Tibial nerve (tissue), 4 donors: Measurements from ENCODE around the gene APEX2. TPM values are rescaled to one million over a fixed set of nuclear protein-coding genes. Genes with fewer than 3 reads are reported as not detected.
"Not testable (repeated sequence)": the region's sequence is repeated elsewhere in the genome, so short reads cannot be mapped to it uniquely, and the experiment has no call there.

Experiments used
- DNase-seq, 2 donors: peaks; one replicate each; pipeline ENCODE4 v3.0.0-alpha.2; 2019; ENCODE audit warnings: low spot score in 2 of 2
- H3K27ac ChIP-seq, 4 donors: fragments of 200-600 bp; sonication (generic) in 3 of 4; one replicate each; pipeline ENCODE4 v1.5.1; 2017 to 2019; ENCODE audit warnings: mild to moderate bottlenecking in 1 of 4
- H3K27me3 ChIP-seq, 2 donors: fragments of 200-600 bp; sonication (generic) in 1 of 2; one replicate each; pipeline versions ENCODE4 v1.5.1 to v1.6.0; 2017 to 2019
- H3K36me3 ChIP-seq, 3 donors: fragments of 200-600 bp; sonication (generic); one replicate each; pipeline ENCODE4 v1.5.1; 2018 to 2019
- H3K4me1 ChIP-seq, 4 donors: fragments of 200-600 bp; sonication (generic) in 3 of 4; one replicate each; pipeline ENCODE4 v1.5.1; 2017 to 2019
- H3K4me3 ChIP-seq, 4 donors: fragments of 200-600 bp; sonication (generic) in 3 of 4; one replicate each; pipeline ENCODE4 v1.5.1; 2017 to 2019; ENCODE audit warnings: mild to moderate bottlenecking in 1 of 4, moderate library complexity in 1 of 4
- H3K9me3 ChIP-seq, 4 donors: fragments of 200-600 bp; sonication (generic) in 3 of 4; one replicate each; pipeline ENCODE4 v1.5.1; 2017 to 2019
- EP300 ChIP-seq, 2 donors: sonication (generic); formaldehyde crosslinking; IDR thresholded peaks; one replicate each; pipeline ENCODE4 v1.6.1; 2017; ENCODE audit warnings: antibody characterized with exemption in 2 of 2, mild to moderate bottlenecking in 1 of 2
- POLR2A ChIP-seq, 2 donors: fragments of 450-650 bp; IDR thresholded peaks; one replicate each; pipeline ENCODE4 v1.6.1; 2017; ENCODE audit warnings: antibody characterized with exemption in 2 of 2, mild to moderate bottlenecking in 2 of 2, moderate library complexity in 2 of 2
- WGBS, 2 donors: methylation state at CpG; one replicate each; pipeline ENCODE4 v1.1.5; 2018; 5-methylcytosine and 5-hydroxymethylcytosine counted together
- total RNA-seq, 4 donors: library from RNA; depleted of rRNA; stranded (reverse); fragments of >200 nt; gene quantifications; one replicate each; pipeline ENCODE4 v1.1.0, GENCODE V29; 2016
- TF ChIP-seq, protein P1 (sequence below), 5 experiments: fragments of 200-600 bp in 3 of 5; fragments of 450-650 bp in 2 of 5; sonication (generic) in 3 of 5; IDR thresholded peaks; one replicate each; pipeline ENCODE4 v1.5.1; 2016 to 2019; ENCODE audit warnings: antibody characterized with exemption in 5 of 5, mild to moderate bottlenecking in 3 of 5, moderate library complexity in 2 of 5

APEX2 gene
- total RNA-seq, 4 donors from 2014 or later: 8.0 to 24.5 (median 10.5) TPM

DNA sequence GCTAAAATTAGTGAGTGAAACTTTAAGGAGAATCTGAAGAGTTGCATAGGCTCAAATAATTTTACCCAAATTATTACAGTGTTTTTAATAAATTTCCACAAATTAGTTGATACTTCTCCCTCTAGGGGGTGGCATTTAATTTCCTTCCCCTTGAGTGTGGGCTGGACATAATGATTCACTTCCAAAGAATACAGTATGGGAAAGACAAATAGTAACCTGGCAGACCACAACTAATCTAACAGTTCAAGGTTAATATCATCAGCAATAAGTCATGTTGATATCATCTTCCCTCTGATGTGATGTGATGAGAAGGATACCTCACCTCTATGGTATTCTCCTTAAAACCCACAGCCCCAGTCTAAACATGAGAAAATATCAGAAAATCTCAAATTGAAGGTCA, 21.7 kb upstream of the APEX2 start:
- DNase-seq: no peak
- Histone ChIP-seq H3K9me3 (no peaks in the 10 kb centered on the region), H3K4me1 (no peaks in the 10 kb centered on the region), H3K27me3 (no peaks in the 10 kb centered on the region), H3K36me3 (no peaks in the 10 kb centered on the region), H3K27ac (no peak overlapping the region), H3K4me3 (no peak overlapping the region)
- TF ChIP-seq POLR2A (IDR thresholded peaks at IDR 0.05) (no peak), EP300 (IDR thresholded peaks at IDR 0.05) (no peak)
- TF ChIP-seq, protein P1, sequence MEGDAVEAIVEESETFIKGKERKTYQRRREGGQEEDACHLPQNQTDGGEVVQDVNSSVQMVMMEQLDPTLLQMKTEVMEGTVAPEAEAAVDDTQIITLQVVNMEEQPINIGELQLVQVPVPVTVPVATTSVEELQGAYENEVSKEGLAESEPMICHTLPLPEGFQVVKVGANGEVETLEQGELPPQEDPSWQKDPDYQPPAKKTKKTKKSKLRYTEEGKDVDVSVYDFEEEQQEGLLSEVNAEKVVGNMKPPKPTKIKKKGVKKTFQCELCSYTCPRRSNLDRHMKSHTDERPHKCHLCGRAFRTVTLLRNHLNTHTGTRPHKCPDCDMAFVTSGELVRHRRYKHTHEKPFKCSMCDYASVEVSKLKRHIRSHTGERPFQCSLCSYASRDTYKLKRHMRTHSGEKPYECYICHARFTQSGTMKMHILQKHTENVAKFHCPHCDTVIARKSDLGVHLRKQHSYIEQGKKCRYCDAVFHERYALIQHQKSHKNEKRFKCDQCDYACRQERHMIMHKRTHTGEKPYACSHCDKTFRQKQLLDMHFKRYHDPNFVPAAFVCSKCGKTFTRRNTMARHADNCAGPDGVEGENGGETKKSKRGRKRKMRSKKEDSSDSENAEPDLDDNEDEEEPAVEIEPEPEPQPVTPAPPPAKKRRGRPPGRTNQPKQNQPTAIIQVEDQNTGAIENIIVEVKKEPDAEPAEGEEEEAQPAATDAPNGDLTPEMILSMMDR (IDR thresholded peaks at IDR 0.05): no peak

DNA sequence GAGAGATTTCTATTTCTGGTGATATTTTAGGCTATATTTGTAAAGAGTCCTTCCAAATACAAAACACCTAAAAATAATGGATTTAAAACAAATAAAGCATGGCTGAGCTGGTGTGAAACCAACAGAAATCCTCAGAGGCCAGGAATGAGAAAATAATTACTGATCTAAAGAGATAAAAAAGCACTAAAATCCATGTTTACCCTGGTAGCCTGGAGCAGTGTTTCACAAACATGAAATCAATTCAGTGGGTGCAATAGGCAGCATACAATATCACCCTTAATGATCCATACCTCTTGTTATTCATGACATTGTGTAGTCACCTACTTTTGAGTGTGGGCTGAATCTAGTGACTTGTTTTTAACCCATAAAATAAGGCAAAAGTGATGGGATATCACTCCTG, 20.7 kb upstream of the APEX2 start:
- DNase-seq: no peak
- TF ChIP-seq, protein P1 (IDR thresholded peaks at IDR 0.05): no peak
- TF ChIP-seq EP300 (IDR thresholded peaks at IDR 0.05): no peak
- Histone ChIP-seq H3K27ac (no peak overlapping the region), H3K9me3 (no peaks in the 10 kb centered on the region), H3K4me1 (no peaks in the 10 kb centered on the region), H3K4me3 (no peak overlapping the region), H3K36me3 (no peaks in the 10 kb centered on the region), H3K27me3 (no peaks in the 10 kb centered on the region)

DNA sequence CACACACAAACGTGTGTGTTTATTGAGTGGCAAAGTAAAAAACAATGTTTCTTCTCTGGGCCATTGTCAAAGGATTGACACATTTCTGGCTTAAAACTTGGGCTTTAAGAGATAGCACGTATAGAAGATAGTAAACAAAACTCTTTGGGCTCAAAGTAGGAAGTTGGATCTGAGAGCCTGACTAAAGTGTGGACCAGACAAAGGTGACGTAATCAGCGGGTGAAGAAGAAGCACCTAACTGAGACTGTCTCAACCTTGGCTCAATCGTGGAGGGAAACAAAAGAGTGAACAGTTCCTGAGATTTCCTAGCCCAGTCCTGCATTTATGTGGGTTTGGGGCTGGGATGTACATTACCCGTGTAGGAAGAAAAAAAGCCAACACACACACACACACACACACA, 19.8 kb upstream of the APEX2 start:
- WGBS, 2 donors: 73 to 75% methylated on average over 5 to 6 of the region's 6 CpGs
- no peak for DNase-seq
- Histone ChIP-seq H3K4me1 (no peaks in the 10 kb centered on the region), H3K9me3 (no peaks in the 10 kb centered on the region), H3K36me3 (no peaks in the 10 kb centered on the region), H3K27ac (no peak overlapping the region), H3K27me3 (no peaks in the 10 kb centered on the region), H3K4me3 (no peak overlapping the region)
- TF ChIP-seq, protein P1 (IDR thresholded peaks at IDR 0.05): no peak
- TF ChIP-seq POLR2A (IDR thresholded peaks at IDR 0.05): no peak
- no peak for TF ChIP-seq EP300 (IDR thresholded peaks at IDR 0.05)

DNA sequence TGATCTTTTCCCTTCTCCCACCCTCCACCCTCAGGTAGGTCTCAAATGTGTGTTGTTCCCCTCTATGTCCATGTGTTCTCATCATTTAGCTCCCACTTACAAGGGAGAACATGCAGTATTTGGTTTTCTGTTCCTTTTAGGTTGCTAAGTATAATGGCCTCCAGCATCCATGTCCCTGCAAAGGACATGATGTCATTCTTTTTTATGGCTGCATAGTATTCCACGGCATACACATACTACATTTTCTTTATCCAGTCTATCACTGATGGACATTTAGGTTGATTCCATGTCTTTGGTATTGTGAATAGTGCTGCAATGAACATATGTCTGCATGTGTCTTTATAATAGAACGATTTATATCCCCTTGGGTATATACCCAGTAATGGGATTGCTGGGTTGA, 16.9 kb upstream of the APEX2 start:
- not testable (repeated sequence) for H3K9me3 ChIP-seq, H3K27ac ChIP-seq, H3K4me3 ChIP-seq, H3K27me3 ChIP-seq, DNase-seq, H3K4me1 ChIP-seq, H3K36me3 ChIP-seq
- 87 to 95% methylated on average over 2 of the region's 2 CpGs for WGBS, 2 donors

DNA sequence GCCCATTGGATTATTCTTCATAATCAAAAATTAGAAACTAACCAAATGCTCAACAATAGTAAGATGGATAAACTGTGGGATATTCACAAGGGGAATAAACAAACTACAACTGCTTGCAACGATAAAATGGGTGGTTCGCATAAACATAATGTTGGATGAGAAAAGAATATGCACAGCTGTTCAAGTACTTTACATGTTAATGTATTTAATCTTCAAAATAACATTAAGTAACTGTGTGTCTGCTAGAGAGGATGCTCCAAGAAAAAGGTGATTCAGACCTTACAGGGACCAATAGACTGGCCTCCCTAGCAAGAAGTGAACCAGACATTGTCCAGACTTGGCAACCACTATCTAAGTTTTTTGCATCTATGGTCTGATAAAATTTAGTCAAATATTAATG, 8.5 kb upstream of the APEX2 start:
- no peak overlapping the region for H3K4me3 ChIP-seq
- peaks cover 0 to 4% of the 10 kb centered on the region in 2 donors for H3K27me3 ChIP-seq
- H3K27ac ChIP-seq: no peak overlapping the region
- no peaks in the 10 kb centered on the region for H3K4me1 ChIP-seq
- no peaks in the 10 kb centered on the region for H3K9me3 ChIP-seq
- 72 to 80% methylated on average over 2 of the region's 2 CpGs for WGBS, 2 donors
- DNase-seq: no peak
- TF ChIP-seq, protein P1 (IDR thresholded peaks at IDR 0.05): no peak
- no peak for TF ChIP-seq EP300 (IDR thresholded peaks at IDR 0.05)
- TF ChIP-seq POLR2A (IDR thresholded peaks at IDR 0.05): no peak
- no peaks in the 10 kb centered on the region for H3K36me3 ChIP-seq

DNA sequence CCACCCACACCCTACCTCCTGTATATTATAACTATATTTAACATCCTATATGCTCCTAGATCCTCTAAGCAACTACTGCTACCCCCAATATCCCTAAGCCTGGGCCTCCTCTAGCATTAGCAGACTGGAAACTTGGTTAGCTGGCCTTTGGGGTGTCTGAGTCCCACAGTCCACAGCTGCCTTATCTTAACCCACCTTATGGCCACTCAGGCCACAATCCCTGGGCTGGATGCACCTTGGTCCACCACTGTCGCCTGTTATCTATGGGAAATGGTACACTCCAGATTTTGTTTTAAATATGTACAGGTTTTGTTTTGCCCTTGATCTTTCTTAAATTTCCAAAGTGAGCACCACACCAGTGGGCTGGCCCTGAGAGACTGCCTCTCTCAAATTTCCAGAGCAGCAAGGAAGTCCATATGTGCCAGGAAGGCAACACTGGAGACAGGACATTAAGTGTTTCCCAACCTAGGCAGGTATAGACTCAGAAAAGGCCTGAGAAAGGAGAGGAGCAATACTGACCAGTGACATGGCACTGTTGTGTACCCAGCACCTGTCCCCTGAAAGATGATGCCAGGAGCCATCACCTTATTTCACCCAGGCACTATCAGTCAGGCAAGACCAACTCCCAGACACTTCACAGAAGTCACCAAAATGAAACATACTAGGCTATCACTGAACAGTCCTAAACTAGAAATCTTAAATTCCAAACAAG, 7.1 kb upstream of the APEX2 start:
- Histone ChIP-seq H3K4me3 (no peak overlapping the region), H3K36me3 (no peaks in the 10 kb centered on the region), H3K27ac (no peak overlapping the region), H3K27me3 (peaks cover 0 to 4% of the 10 kb centered on the region in 2 donors), H3K4me1 (no peaks in the 10 kb centered on the region), H3K9me3 (no peaks in the 10 kb centered on the region)
- no peak for TF ChIP-seq POLR2A (IDR thresholded peaks at IDR 0.05)
- WGBS, 2 donors: 90 to 100% methylated on average over 1 of the region's 1 CpG
- no peak for DNase-seq
